ENCODE measurements around the gene LMBR1L.
A peak's percentile ranks its signal among the peaks of the same experiment; 100 is the strongest.

LMBR1L gene

DNA sequence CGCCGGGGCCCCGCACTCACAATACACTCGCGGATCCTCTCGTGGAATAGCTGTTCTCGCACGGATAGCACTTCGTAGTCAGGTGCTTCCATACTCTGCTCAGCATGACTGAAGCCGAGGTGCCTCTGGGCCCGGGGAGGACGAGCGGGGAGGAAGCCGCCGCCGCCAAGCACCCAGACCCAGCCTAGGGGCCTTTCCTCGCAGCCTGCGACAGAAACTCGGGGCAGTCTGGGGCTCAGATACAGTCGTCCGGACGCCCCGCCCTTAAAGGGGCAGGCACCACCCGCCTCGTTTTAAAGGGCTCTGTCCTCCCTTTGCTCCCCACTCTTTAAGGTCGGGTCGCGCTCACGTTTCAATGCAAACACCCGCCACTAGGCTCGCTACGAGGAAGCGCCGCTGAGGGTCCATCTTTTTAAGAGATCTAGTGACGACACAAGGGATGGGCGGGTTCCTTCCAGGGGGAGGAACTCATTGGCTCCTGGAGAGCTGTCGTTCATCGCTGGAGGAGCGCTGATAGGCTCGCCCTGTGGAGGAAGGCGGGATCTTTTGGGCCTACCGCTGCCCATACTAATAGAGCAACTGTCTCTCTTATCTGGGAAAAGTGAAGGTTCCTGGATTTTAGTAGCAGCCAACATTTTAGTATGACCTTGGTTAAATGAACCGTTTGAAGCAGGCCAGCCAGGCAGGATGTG lies at the start of gene LMBR1L:
LMBR1L (minus strand) TSS at position 384 of the 692 bp plus-strand sequence; CDS start at position 92, 292 bp downstream.
- DNase-seq (ENCODE audit: insufficient read length, low spot score) (peak; percentile 98), FAIRE-seq (peak; percentile 44)
- no peak for TF ChIP-seq CTCF (IDR thresholded peaks at IDR 0.05; ENCODE audit: insufficient read depth, missing control alignments)

DNA sequence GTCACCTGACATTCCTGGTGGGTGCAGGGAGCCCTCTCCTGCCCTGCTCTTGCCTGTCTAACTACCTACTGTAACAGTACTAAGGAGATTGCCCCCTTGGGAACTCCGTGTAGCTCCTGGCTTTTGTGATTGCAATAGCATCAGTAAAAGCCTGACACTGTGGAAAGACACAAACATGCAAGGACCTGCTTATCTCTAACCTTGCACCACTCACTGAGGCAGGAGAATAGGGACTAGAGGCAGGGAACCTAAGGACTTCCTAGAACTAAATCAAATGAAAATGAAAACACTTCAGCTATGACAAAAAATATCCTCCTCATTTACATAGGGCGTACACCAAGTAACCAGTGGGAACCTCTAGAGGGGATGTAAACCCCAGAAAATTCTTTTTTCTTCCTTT lies 49.8 kb upstream of the LMBR1L start:
- FAIRE-seq (no peak), DNase-seq (ENCODE audit: insufficient read length, low spot score) (no peak)
- TF ChIP-seq CTCF (IDR thresholded peaks at IDR 0.05; ENCODE audit: insufficient read depth, missing control alignments), result no peak

GRCh38 chr12:49154221-49154620 lies 43.6 kb upstream of the LMBR1L start:
- TF ChIP-seq CTCF (IDR thresholded peaks at IDR 0.05; ENCODE audit: insufficient read depth, missing control alignments), result no peak
- no peak for DNase-seq (ENCODE audit: insufficient read length, low spot score)
- no peak for FAIRE-seq

DNA sequence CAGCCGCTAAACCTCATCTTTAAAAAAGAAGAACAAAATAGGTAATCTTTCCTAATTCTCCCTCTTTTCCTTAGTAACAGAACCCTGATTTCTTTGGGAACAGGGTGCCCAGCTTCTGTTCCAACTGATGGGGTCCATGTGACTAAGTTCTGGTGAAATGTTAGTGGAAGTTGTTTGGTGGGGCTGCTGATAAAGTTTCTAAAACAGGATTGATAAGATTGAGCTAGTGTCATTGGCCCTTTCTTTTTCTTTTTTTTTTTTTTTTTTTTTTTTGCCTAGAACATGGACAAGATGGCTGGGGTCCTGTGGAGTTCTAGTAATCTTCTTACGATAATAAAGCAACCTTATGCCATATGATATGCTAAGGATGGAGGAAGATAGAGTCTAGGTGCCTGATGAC lies 36.7 kb upstream of the LMBR1L start:
- FAIRE-seq (no peak), DNase-seq (ENCODE audit: insufficient read length, low spot score) (no peak)
- no peak for TF ChIP-seq CTCF (IDR thresholded peaks at IDR 0.05; ENCODE audit: insufficient read depth, missing control alignments)

DNA sequence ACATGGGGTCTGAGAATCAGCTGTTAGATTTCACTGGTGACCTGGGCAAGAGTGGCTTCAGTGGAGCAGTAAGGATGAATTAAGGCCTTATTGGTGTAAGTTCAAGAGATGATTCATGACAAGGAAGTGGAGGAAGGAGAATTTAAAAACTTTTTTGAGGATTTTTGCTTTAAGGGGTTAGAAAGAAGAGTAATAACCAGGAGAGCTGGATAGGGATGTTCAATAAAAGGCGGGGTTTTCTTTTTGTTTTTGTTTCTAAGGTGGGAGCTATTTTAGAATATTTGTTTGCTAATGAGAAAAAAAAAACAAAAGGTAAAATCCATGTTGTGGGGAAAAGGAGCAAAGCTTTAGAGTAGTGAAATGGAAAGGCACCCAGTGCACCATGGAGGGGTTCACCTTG lies 35.8 kb upstream of the LMBR1L start:
- DNase-seq (ENCODE audit: insufficient read length, low spot score) (no peak), FAIRE-seq (no peak)
- TF ChIP-seq CTCF (IDR thresholded peaks at IDR 0.05; ENCODE audit: insufficient read depth, missing control alignments), result no peak

- no peak for TF ChIP-seq CTCF (IDR thresholded peaks at IDR 0.05; ENCODE audit: insufficient read depth, missing control alignments)
- no peak for DNase-seq (ENCODE audit: insufficient read length, low spot score)
- no peak for FAIRE-seq
These were observed 33.7 kb upstream of the LMBR1L start for GRCh38 chr12:49144384-49144783.

DNA sequence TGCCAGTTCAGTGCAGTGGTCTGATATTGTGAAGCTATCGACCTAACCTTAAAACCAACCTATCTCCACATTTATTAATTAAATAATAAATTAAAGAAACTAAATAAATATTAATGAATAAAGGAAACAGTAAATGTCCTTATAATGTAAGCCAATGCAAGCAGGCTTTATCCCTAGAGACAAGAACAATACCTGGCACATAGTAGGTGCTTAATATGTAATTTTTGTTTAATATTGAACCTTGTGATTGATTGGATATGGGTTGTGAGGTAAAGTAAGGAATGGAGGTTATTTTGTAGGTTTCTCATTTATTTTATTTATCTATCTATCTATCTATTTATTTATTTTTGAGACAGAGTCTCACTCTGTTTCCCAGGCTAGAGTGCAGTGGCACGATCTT lies 28.4 kb upstream of the LMBR1L start:
- DNase-seq (ENCODE audit: insufficient read length, low spot score), result no peak
- FAIRE-seq, result no peak
- no peak for TF ChIP-seq CTCF (IDR thresholded peaks at IDR 0.05; ENCODE audit: insufficient read depth, missing control alignments)
